ENCODE results near the gene LGSN. TPM values are rescaled to one million over a fixed set of nuclear protein-coding genes. Genes with fewer than 3 reads are reported as not detected.

LGSN gene
- total and polyA plus RNA-seq, 12 donors, result 0.03 to 1.3 (median 0.11) TPM; not detected in 8

DNA sequence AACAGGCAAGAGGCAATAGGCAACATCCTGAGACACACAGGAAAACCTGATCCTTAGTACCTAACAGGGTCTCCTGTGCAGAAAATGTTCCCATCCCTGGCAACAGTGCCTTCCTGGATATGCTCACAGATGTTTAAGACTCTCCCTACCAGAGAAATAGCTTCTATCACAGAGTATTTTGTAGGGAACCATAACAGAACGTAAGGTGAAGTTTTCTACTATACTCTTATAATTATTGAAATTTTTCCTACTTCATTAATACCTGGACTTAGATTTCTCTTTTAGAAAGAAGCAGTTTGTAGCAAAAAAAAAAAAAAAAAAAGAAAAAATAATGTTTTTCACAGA, 33.5 kb upstream of the LGSN start:
- Histone ChIP-seq H3K27me3 (no peaks in the 10 kb centered on the region), H3K4me1 (replicated peaks in 1 of 2) (peaks cover 6 to 16% of the 10 kb centered on the region in 2 donors), H3K9me3 (replicated peaks in 1 of 3) (no peaks in the 10 kb centered on the region), H3K27ac (peak overlapping the region in 3 of 5 donors; percentile 15 to 20 (median 19)), H3K36me3 (replicated peaks in 1 of 2) (no peaks in the 10 kb centered on the region), H3K4me3 (no peak overlapping the region)
- TF ChIP-seq, protein P1, sequence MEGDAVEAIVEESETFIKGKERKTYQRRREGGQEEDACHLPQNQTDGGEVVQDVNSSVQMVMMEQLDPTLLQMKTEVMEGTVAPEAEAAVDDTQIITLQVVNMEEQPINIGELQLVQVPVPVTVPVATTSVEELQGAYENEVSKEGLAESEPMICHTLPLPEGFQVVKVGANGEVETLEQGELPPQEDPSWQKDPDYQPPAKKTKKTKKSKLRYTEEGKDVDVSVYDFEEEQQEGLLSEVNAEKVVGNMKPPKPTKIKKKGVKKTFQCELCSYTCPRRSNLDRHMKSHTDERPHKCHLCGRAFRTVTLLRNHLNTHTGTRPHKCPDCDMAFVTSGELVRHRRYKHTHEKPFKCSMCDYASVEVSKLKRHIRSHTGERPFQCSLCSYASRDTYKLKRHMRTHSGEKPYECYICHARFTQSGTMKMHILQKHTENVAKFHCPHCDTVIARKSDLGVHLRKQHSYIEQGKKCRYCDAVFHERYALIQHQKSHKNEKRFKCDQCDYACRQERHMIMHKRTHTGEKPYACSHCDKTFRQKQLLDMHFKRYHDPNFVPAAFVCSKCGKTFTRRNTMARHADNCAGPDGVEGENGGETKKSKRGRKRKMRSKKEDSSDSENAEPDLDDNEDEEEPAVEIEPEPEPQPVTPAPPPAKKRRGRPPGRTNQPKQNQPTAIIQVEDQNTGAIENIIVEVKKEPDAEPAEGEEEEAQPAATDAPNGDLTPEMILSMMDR (IDR thresholded peaks at IDR 0.05), result no peak
- TF ChIP-seq POLR2A (IDR thresholded peaks at IDR 0.05), result no peak
- intact Hi-C loops (cut with DNase I), result loop anchor here in 1 of 2 donors (10.0 kb wide), 1 partner anchor 222 kb away; the partner anchor contains the start of genes LOC128125822 and PTP4A1
- DNase-seq, result no peak
- WGBS, 4 donors, result 74 to 79% (median 75%) methylated on average over 1 of the region's 1 CpG

GRCh38 chr6:63352544-63353285, 32.9 kb upstream of the LGSN start:
- Histone ChIP-seq H3K9me3 (replicated peaks in 1 of 3) (no peaks in the 10 kb centered on the region), H3K4me1 (replicated peaks in 1 of 2) (peaks cover 11 to 16% of the 10 kb centered on the region in 2 donors), H3K4me3 (no peak overlapping the region), H3K36me3 (replicated peaks in 1 of 2) (no peaks in the 10 kb centered on the region), H3K27me3 (no peaks in the 10 kb centered on the region), H3K27ac (peak overlapping the region in 3 of 5 donors; percentile 20 to 47 (median 47))
- 36 to 43% (median 40%) methylated on average over 7 of the region's 7 CpGs for WGBS, 4 donors
- TF ChIP-seq POLR2A (IDR thresholded peaks at IDR 0.05), result no peak
- TF ChIP-seq, protein P1 (IDR thresholded peaks at IDR 0.05), result peak; percentile 34 to 67 (median 65)
- DNase-seq, result peak; percentile 43 to 74 (median 52)
- intact Hi-C loops (cut with DNase I), result loop anchor here in 1 of 2 donors (10.0 kb wide), 1 partner anchor 222 kb away; the partner anchor contains the start of genes LOC128125822 and PTP4A1

GRCh38 chr6:63352069-63352543, 32.3 kb upstream of the LGSN start:
- 40 to 56% (median 45%) methylated on average over 4 of the region's 4 CpGs for WGBS, 4 donors
- Histone ChIP-seq H3K9me3 (replicated peaks in 1 of 3) (no peaks in the 10 kb centered on the region), H3K27me3 (no peaks in the 10 kb centered on the region), H3K27ac (peak overlapping the region in 3 of 5 donors; percentile 20 to 47 (median 47)), H3K36me3 (replicated peaks in 1 of 2) (no peaks in the 10 kb centered on the region), H3K4me3 (no peak overlapping the region), H3K4me1 (replicated peaks in 1 of 2) (peaks cover 11 to 16% of the 10 kb centered on the region in 2 donors)
- TF ChIP-seq POLR2A (IDR thresholded peaks at IDR 0.05), result no peak
- TF ChIP-seq, protein P1 (IDR thresholded peaks at IDR 0.05), result peak in 5 of 6 experiments; percentile 53 to 65 (median 55)
- no peak for DNase-seq
- intact Hi-C loops (cut with DNase I), result loop anchor here in 1 of 2 donors (10.0 kb wide), 1 partner anchor 223 kb away; the partner anchor contains the start of genes LOC128125822 and PTP4A1

GRCh38 chr6:63349401-63349800, 29.6 kb upstream of the LGSN start:
- H3K9me3 ChIP-seq (replicated peaks in 1 of 3), result no peaks in the 10 kb centered on the region
- peaks cover 11 to 16% of the 10 kb centered on the region in 2 donors for H3K4me1 ChIP-seq (replicated peaks in 1 of 2)
- no peak for DNase-seq
- no peak overlapping the region for H3K4me3 ChIP-seq
- H3K36me3 ChIP-seq (replicated peaks in 1 of 2), result no peaks in the 10 kb centered on the region
- TF ChIP-seq, protein P1 (IDR thresholded peaks at IDR 0.05), result no peak
- no peaks in the 10 kb centered on the region for H3K27me3 ChIP-seq
- intact Hi-C loops (cut with DNase I), result loop anchor here (10.0 kb wide), 2 partner anchors 415 to 445 kb away; no protein-coding TSS in a partner anchor
- WGBS, 4 donors, result 32 to 53% (median 38%) methylated on average over 3 of the region's 3 CpGs
- H3K27ac ChIP-seq, result no peak overlapping the region
